HG03432 (cell line): ENCODE measurements around the gene FGFR1OP2.
"Not testable (repeated sequence)": the region's sequence is repeated elsewhere in the genome, so short reads cannot be mapped to it uniquely, and the experiment has no call there.

Experiments
- ATAC-seq: cut with Tn5 transposase; IDR thresholded peaks from one replicate; pipeline ENCODE4 v1.9.1; 2021; ENCODE audit warnings: mild to moderate bottlenecking, moderate library complexity; ENCODE audit not compliant: unreplicated experiment

The FGFR1OP2 gene

DNA sequence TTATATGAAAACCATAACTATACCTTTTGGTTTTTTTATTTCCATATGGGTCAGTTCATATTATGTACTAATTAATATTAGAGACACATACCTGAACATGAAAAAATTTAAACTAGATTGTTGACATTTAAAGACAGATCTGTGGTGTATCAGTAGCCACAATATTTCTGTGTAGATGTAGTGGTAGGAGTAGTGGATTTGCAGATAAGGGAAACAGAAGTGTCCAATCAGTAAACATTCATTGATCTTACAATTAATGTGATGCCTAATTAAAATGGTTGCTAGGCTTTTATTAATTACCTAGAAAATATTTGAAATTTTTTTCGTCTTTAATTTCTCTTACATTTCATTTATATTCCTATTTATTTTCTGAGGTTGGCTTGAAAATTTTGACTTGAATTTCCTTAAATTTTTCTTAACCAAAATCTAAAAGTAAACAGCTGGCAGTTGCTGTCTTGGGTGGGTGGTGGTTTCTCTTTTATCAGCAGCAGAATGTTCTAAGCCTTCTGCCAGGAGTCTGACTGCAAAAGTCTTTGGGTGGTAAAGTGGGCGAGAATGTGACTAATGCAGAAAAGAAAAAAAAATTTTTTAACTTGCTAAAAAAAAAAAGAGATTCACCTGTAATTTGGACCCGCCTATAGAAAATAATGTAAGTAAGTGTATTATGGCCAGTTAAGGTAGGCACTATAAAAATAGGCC is 2.4 kb downstream of the FGFR1OP2 start:
- ATAC-seq, result no peak

DNA sequence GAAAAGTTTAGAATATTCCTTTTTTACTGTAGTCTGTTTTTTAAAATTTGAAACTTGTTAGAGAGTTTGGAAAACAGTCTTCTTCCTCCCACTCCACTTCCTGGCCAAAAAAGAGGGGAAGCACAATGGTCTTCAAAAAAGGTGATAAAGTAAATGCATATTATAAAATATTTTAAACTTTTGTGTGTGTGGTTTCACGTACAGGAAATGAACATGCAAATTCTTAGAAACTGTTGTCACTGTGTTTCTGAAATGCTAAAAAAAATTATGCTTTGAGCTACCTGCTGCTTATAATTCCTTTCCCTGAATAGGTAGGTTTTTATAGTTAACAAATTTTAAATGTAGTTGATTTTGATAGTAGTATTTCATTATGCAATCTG is 2.9 kb downstream of the FGFR1OP2 start:
- ATAC-seq, result no peak

DNA sequence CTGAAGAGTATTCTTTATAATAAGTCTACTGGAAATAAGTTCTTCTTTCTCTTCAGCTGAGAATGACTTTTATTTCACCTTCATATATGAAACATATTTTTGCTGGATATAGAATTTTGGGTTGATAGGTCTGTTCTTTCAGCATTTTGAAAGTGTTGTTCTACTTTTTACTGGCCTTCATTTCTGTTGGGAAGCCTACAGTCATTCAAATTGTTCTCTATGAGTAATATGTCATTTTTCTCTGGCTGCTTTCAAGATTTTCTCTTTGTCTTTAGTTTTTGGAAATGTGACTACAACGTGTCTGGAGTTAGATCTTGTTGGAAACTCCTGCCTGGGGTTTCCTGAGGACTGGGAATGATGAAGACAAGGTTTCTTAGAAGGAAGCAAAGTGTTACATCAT is 10.0 kb downstream of the FGFR1OP2 start:
- ATAC-seq, result no peak

DNA sequence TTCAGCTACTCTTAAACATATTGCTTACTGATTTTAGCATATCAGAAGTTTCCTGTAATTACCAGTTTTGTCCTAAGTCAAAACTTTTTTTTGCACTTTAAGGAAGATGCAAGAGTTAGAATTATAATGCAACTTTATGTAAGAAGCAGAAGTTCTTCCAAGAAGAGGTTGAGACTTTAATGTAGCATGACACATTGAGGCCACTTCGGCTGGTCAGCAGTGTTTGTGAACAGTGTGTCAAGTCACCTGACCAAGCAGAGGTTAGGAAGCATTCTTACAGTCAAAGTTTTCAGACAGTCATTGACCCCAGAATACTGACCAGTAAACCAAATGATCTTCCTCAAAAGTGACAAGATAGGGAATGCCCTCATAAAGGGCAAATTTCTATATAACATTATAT is 15.2 kb downstream of the FGFR1OP2 start:
- ATAC-seq, result no peak

DNA sequence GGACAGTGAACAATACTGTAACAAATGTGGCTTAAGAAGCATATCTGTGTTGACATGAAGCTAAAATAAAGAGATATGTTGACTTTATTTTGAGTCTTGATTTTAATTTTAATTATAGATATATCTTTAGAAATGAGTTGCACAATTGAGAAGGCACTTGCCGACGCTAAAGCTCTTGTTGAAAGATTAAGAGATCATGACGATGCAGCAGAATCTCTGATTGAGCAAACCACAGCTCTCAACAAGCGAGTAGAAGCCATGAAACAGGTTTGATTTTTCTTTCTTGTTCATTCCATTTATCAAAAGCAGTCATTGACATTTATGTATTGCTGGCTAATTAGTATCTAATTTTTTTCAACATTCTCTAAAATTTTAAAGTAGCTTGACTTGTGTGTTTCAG is 15.8 kb downstream of the FGFR1OP2 start:
- no peak for ATAC-seq

DNA sequence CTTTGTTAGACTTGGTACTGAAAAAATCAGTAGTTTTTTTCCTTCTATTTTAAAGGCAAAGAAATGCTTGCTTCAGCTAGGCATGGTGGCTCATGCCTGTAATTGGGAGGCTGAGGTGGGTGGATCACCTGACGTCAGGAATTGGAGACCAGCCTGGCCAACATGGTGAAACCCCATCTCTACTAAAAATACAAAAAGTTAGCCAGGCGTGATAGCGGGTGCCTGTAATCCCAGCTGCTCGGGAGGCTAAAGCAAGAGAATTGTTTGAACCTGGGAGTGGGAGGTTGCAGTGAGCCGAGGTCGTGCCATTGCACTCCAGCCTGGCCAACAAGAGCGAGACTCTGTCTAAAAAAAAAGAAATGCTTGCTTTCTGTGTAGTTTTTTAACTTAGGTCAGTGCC is 23.1 kb downstream of the FGFR1OP2 start:
- ATAC-seq, result not testable (repeated sequence)

DNA sequence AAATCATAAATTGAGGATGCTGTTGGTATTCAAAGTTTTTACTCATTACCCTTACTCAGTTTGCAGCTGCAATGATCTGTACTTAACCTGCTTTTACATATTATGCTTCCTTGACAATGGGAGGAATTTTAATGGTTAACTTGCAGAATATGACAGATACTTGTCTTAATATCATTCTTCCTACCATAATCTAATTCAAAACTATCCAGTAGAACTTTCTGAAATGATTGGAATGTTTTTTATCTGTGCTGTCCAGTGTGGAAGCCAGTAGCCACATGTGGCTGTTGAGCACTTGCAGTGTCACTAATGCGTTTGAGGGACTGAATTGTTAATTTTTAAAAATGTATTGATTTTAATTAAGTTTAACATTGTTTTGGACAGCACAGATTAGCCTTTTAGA is 23.5 kb downstream of the FGFR1OP2 start:
- no peak for ATAC-seq

DNA sequence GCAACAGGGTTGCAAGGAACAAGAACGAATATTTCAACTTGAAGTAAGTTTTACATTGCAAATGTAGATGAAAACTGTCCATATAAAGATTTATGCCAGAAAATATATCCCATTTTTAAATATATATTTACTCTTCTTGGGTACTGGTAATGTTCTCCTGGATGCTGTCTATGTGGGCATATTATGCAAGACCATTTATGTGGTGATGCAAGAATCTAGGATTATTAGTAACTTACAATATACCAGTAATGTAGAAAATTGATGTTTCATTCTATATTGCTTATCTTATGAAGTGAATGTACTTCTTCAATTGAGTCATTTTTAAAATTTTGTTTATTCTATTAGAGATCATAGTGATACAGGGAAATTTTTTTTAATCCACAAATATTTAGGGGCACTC is 25.1 kb downstream of the FGFR1OP2 start:
- ATAC-seq, result no peak

DNA sequence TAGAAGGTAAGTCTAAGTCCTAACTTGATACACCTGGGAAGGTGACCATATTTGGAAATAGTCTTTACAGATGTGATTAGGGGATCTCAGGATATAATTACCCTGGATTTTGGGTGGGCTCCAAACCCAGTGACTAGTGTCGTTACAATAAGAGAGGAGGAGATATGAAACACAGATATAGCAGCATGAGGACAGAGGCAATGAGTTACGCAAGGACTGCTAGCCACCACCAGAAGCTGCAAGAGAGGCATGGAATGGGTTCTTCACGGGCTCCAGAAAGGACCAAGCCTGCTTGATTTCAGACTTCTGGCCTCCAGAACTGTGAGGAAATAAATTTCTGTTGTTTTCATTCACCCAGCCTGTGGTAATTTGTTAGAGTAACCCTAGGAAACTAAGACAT is 28.6 kb downstream of the FGFR1OP2 start:
- ATAC-seq, result no peak

DNA sequence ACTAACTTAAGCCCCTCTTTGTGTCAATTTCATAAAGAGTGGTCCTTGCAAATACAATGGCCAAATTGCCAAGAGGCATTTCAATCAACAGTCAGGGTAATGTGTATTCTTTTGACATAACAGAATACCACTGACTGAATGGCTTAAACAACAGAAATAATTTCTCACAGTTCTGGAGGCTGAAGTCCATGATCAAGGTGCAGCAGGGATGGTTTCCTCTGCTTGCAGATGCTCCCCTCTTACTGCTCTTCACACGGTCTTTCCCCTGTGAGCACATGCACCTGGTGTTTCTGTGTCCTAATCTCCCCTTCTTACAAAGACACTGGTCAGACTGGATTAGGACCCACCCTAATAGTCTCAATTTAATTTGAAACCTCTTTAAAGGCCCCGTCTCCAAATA is 31.9 kb downstream of the FGFR1OP2 start:
- ATAC-seq, result no peak

DNA sequence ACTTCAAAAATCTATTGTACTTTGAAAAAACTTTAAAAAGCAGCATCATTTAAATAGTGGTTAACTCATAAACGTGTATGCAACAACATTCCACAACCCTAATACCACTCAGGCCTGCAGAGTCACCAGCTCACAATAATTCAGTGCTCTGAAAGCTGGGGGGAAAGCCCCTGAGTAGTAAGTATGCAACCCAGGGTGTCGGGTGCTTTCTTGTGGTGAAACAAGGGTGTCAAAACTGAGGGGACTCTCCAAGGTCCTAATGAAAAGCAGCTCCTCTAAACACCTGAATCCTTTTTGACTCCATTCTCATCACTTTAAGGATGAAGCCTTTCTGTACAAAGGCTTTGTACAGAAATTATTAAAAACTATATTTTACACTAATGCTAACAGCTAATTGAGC is 33.7 kb downstream of the FGFR1OP2 start:
- ATAC-seq, result peak; percentile 99

DNA sequence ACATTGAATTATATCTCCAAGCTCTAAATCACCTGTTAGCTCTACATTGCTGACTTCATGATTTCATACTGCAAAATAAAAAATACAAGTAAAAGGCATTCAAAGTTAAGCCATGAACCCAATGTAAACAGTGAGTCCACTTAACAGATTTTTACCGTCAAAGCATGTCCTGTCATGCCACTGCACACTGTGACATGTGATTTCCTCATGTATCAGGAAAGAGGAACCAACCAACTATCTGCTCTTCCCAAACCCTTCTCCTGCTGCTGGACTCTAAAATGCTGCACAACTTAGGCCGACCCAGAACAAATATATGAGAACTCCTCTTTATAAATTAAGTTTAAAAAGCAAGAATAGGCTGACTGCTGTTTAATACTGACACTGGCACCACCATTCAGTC is 38.4 kb downstream of the FGFR1OP2 start:
- no peak for ATAC-seq

DNA sequence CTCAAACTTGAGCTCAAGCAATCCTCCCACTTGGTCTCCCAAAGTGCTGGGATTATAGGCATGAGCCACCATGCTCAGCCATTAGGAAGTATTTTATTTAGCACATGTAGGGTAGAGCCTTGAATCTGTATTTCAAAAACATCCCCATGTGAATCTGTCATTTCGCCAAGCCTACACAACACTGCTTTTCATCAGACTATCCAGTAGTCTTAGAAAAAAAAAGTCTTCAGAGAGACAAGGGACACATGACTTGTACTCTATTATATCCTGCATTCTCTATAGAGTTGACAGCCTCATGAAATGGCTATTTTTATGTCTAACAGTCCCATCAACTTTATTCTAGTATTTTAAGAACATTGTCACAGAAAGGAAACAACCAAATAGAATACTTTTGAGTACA is 40.5 kb downstream of the FGFR1OP2 start:
- no peak for ATAC-seq

DNA sequence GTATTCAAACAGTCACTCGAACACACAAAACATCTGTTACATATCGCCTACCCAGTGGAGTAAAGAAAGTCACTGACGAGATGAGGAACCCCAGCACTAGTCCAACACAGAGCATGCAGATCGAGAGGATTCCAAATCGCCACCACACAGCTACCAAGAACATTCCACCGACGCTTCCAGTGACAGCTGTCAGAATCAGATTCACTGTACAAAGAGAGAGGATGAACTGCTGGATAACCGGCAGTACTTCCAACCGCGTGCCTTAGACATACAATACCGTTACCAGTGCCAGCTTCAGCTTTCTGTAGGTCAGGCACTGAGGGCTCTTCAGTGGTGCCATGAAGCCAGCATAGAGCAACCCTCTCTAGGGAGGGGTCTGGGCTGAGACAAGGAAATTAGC is 41.5 kb downstream of the FGFR1OP2 start:
- ATAC-seq, result no peak

DNA sequence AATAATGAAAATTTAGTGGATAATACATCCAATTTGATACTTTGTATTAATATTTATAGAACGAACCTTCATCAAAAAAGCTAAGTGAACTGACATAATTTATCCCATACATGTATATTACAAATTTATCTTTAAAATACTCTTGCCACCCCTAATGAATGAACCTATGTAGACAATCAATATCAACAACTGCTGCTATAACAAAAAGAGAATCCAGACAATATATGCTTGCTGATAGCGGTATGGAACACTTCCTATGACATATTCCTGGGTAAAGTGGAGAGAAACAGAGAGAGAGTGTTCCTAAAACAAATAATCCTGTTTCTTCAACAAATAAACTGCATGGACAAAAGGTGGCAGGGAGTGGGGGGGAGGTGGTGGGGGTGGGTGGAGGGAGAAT is 44.6 kb downstream of the FGFR1OP2 start:
- no peak for ATAC-seq

DNA sequence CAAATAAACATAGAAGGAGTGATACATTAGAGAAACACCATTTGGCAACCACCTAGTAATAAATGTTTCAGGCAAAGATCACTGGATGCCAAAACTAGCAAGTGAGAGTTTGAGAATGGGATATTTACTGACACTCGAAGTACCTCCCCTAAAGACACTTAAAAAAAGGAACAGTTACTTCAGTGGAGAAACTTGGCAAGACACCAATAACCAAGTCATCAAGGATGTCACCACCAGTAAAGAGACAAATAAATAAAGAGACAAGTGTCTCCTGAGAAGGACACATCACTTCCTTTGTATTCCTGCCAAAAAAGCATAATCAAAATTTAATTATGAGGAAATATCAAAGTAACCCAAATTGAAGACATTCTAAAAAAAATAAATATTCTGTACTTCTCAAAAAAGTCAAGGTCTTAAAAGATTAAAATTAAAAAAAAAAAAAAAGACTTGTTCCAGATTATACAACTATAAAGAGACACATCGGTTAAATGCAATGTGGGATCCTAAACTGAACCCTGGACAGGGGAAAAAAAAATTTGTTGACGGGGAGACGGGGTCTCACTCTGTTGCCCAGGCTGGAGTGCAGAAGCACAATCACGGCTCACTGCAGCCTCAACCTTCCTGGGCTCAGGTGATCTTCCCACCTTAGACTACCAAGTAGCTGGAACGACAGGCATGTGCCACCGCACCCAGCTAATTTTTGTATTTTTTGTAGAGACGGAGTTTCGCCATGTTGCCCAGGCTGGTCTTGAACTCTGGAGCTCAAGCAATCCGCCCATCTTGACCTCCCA is 49.6 kb downstream of the FGFR1OP2 start:
- ATAC-seq, result no peak

DNA sequence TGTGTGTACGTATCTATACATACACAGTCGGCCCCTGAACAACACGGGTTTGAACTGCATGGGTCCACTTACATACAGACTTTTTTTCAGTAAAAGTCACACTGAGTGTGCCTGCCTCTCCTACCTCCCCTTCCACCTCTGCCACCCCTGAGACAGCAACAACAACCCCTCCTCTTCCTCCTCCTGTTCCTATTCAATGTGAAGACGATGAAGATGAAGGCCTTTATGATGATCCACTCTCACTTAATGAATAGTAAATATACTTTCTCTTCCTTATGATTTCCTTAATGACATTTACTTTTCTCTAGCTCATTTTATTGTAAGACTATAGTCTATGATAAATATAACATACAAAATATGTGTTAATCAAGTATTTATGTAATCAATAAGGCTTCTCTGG is 50.4 kb downstream of the FGFR1OP2 start:
- ATAC-seq, result no peak

DNA sequence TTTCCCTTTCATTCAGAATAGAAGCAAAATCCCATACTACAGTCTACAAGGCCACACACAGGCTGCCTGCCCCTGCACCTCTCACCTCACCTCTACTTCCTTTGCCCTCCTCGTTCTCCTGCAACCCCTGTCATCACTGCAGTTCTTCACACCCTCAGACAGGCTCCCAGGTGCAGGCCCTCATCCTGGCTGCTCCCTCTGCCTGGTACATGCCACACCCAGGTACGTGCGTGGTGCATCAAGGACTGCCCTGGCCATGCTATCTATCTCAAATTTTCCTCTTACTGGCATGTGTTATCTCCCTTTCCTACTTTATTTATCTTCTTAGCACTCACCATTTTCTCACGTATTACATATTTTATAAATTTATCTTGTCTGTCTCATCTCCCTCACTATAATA is 51.6 kb downstream of the FGFR1OP2 start:
- no peak for ATAC-seq

DNA sequence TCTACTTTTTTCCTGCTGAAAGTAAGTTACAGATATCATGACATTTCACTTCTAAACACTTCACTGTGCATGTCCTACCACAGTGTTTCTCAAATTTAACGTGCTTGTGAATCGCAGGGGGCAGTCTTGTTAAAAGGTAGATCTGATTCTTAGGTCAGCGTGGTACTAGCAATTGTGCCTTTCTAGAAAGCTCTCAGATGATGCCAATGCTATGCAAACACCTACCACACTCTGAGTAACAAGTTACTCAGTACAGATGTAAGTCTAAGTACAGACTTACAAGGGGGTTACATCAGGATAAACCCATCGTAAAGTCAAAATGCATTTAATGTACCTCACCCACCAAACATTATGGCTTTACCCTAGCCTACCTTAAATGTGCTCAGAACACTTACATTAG is 53.6 kb downstream of the FGFR1OP2 start:
- ATAC-seq, result no peak

DNA sequence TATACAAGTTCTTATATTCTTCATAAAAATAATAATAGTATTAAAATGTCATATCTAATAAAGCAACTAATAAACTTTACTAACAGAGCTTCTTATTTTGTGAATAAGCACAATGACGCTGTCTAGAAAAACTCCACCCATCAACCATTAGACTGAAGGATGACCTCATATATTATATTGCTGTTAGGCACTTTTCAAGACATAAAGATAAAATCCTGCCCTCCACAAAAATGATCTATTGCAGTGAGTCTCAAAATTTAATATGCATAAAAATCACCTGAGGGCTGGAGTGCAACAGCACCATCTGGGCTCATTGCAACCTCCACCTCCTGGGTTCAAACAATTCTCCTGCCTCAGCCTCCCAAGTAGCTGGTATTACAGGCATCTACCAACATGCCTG is 55.8 kb downstream of the FGFR1OP2 start:
- ATAC-seq, result no peak

DNA sequence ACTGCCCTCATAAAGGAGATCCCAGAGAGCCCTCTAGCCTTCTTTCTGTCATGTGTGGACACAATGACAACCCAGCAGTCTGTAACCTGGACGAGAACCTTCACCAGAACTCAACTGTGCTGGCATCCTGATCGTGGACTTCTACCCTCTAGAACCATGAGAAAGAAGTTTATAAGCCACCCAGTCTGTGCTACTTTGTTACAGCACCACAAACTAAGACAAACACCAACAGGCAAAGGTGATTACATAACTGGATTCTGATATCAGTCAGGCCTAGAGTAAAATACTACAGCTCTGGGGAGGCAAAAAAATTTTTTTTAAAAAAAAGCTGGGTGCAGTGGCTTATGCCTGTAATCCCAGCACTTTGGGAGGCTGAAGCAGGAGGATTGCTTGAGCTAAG is 57.4 kb downstream of the FGFR1OP2 start:
- no peak for ATAC-seq

DNA sequence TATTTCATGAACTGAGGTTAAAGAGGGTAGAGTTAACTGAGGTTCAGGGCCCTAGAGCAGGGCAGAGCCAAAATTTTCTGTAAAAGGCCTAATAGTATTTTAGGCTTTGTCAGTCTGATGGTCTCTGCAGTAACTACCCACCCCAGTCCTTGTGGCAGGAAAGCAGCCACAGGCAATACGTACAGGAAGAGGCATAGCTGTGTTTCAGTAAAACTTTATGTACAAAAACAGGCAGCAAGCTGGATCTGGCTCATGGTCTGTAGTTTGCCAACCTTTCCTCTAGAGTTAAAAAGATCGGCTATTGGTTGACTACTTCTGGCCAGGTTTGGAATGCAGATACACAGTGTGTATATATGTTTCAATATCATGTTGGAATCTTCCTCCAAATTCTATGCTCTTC is 58.7 kb downstream of the FGFR1OP2 start:
- ATAC-seq, result no peak

DNA sequence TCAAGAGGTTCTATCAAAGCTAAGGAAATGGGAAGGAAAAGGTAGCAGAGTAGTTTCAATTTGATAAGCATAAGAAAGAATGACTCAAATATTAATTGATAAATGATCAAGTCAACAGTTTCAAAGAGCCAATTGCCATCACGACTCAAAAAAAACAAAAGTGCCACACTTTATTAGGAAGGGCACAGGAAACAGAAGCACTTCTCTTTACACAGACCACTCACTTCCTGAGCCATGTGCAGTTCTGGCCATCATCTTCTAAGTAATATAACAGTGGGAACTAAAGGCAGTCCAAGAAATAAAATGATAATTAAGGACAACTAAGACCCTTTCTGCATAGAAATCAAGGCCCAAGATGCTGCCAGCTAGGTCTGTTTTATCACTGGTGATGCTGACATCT is 62.7 kb downstream of the FGFR1OP2 start:
- no peak for ATAC-seq
